ENCODE results near the gene TNFAIP8L3.
A peak's percentile ranks its signal among the peaks of the same experiment; 100 is the strongest.
"Not testable (repeated sequence)": the region's sequence is repeated elsewhere in the genome, so short reads cannot be mapped to it uniquely, and the experiment has no call there.

Gene TNFAIP8L3

DNA sequence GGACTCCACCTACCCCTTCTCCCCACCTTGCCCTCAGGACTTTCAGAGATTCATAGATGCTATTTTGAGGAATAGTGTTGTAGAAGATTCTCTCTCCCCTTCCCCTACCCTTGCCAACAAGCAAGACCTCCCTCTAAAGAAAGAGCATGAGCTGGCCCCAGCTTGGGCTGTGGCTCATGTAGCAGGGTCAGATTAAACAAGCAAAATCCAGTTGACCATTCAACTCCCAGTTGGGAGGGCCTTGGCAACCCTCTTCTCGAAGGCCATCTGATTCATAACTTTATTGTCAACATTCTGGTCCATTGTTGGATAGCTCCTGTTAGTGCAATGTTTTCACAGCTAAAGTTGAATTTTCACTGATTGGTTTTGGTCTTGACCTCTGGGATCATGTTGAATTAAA lies 41.1 kb downstream of the TNFAIP8L3 start:
- Histone ChIP-seq H3K4me3 (ENCODE audit: low read length) (no peak overlapping the region), H3K36me3 (ENCODE audit: insufficient read depth, low read length) (no peaks in the 10 kb centered on the region), H3K27ac (ENCODE audit: low read depth, low read length) (no peak overlapping the region), H3K4me1 (ENCODE audit: insufficient read depth, low read length) (peaks cover 5% of the 10 kb centered on the region; the same call in 1 of the 2 replicates), H3K27me3 (ENCODE audit: insufficient read depth, low read length) (no peaks in the 10 kb centered on the region), H3K9me3 (ENCODE audit: insufficient read depth, low read depth, low read length) (no peaks in the 10 kb centered on the region), H3K9ac (ENCODE audit: low read depth, low read length) (no peak overlapping the region)
- 96% methylated on average over 1 of the region's 1 CpG for WGBS

GRCh38 chr15:51051776-51052175 lies 42.9 kb downstream of the TNFAIP8L3 start:
- H3K27me3 ChIP-seq (ENCODE audit: insufficient read depth, low read length) = no peaks in the 10 kb centered on the region
- H3K4me1 ChIP-seq (ENCODE audit: insufficient read depth, low read length) = peaks cover 5% of the 10 kb centered on the region; the same call in 1 of the 2 replicates
- no peak overlapping the region for H3K27ac ChIP-seq (ENCODE audit: low read depth, low read length)
- no peaks in the 10 kb centered on the region for H3K9me3 ChIP-seq (ENCODE audit: insufficient read depth, low read depth, low read length)
- WGBS = 92% methylated on average over 3 of the region's 3 CpGs
- H3K36me3 ChIP-seq (ENCODE audit: insufficient read depth, low read length) = no peaks in the 10 kb centered on the region
- H3K9ac ChIP-seq (ENCODE audit: low read depth, low read length) = no peak overlapping the region
- no peak overlapping the region for H3K4me3 ChIP-seq (ENCODE audit: low read length)

DNA sequence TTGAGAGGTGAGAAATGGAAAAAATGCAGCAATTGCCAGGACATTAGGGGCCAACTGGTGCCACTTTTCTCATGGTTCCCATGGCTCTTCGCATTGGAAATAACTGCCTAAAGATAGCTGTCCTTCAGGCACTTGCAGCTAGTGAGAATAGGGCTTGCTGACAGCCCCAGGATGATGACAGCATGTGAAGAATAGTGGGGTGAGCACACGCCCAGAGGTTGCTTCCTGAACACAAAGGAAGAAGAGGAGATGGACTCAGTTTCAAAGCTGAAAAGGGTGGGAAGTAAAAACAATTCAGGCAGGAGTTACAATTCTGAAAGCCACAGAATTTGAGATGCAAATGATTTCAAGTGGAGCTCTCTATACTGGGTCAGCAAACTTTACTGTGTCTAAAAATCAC lies 45.6 kb downstream of the TNFAIP8L3 start:
- Histone ChIP-seq H3K4me3 (ENCODE audit: low read length) (no peak overlapping the region), H3K9ac (ENCODE audit: low read depth, low read length) (no peak overlapping the region), H3K4me1 (ENCODE audit: insufficient read depth, low read length) (no peaks in the 10 kb centered on the region), H3K9me3 (ENCODE audit: insufficient read depth, low read depth, low read length) (no peaks in the 10 kb centered on the region), H3K36me3 (ENCODE audit: insufficient read depth, low read length) (no peaks in the 10 kb centered on the region), H3K27ac (ENCODE audit: low read depth, low read length) (no peak overlapping the region), H3K27me3 (ENCODE audit: insufficient read depth, low read length) (no peaks in the 10 kb centered on the region)
- 84% methylated on average over 2 of the region's 2 CpGs for WGBS

- H3K27me3 ChIP-seq (ENCODE audit: insufficient read depth, low read length) = no peaks in the 10 kb centered on the region
These were observed 46.4 kb downstream of the TNFAIP8L3 start for GRCh38 chr15:51048308-51048707.

GRCh38 chr15:51046799-51047449 lies 47.8 kb downstream of the TNFAIP8L3 start:
- no peaks in the 10 kb centered on the region for H3K4me1 ChIP-seq (ENCODE audit: insufficient read depth, low read length)

More at GRCh38 chr15:51048308-51048707, 46.4 kb downstream of the TNFAIP8L3 start:
- no peak overlapping the region for H3K9ac ChIP-seq (ENCODE audit: low read depth, low read length)
- H3K27ac ChIP-seq (ENCODE audit: low read depth, low read length) = no peak overlapping the region
- no peaks in the 10 kb centered on the region for H3K36me3 ChIP-seq (ENCODE audit: insufficient read depth, low read length)
- no peaks in the 10 kb centered on the region for H3K9me3 ChIP-seq (ENCODE audit: insufficient read depth, low read depth, low read length)
- no peak overlapping the region for H3K4me3 ChIP-seq (ENCODE audit: low read length)
- no peaks in the 10 kb centered on the region for H3K4me1 ChIP-seq (ENCODE audit: insufficient read depth, low read length)

GRCh38 chr15:51046016-51046415 lies 48.7 kb downstream of the TNFAIP8L3 start:
- Histone ChIP-seq H3K36me3 (ENCODE audit: insufficient read depth, low read length) (no peaks in the 10 kb centered on the region), H3K4me1 (ENCODE audit: insufficient read depth, low read length) (no peaks in the 10 kb centered on the region), H3K9ac (ENCODE audit: low read depth, low read length) (no peak overlapping the region), H3K9me3 (ENCODE audit: insufficient read depth, low read depth, low read length) (no peaks in the 10 kb centered on the region), H3K27me3 (ENCODE audit: insufficient read depth, low read length) (no peaks in the 10 kb centered on the region), H3K4me3 (ENCODE audit: low read length) (no peak overlapping the region), H3K27ac (ENCODE audit: low read depth, low read length) (no peak overlapping the region)
- WGBS = 98% methylated on average over 2 of the region's 2 CpGs

More at GRCh38 chr15:51046799-51047449, 47.8 kb downstream of the TNFAIP8L3 start:
- WGBS = 88% methylated on average over 3 of the region's 3 CpGs
- Histone ChIP-seq H3K36me3 (ENCODE audit: insufficient read depth, low read length) (no peaks in the 10 kb centered on the region), H3K27ac (ENCODE audit: low read depth, low read length) (no peak overlapping the region), H3K9ac (ENCODE audit: low read depth, low read length) (no peak overlapping the region), H3K4me3 (ENCODE audit: low read length) (no peak overlapping the region), H3K9me3 (ENCODE audit: insufficient read depth, low read depth, low read length) (no peaks in the 10 kb centered on the region), H3K27me3 (ENCODE audit: insufficient read depth, low read length) (no peaks in the 10 kb centered on the region)

DNA sequence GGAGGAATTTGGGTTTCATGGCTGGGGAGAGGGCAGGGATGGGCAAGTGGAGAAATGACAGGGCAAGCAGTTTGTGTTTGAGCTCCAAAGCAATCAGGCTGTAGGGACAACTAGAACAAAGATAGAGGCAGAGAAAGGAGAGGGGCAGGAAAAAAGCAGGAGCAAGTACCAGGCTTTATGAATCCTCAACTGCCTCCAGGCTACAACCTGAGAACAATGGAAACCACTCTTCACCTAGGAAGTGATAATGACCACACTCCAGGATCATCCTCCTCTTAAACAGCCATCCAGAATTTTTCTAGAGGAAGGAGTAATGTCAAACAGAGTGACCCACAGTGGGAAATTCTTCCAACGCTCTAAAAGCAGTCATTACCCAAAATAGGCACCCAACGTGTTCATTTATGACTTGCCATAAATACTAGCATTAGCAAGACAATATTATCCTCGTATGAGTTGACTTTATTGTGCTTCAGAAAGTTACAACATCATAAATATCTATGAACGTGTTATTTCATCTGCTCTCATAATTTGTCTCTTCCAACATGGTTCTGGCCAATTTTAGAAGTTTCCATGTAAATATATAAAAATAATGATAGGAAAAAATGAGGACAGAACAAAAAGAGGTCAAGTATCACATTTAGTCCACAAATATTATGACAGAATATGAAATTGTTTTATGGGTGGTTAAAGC lies 50.5 kb downstream of the TNFAIP8L3 start:
- no peaks in the 10 kb centered on the region for H3K27me3 ChIP-seq (ENCODE audit: insufficient read depth, low read length)
- no peaks in the 10 kb centered on the region for H3K36me3 ChIP-seq (ENCODE audit: insufficient read depth, low read length)
- H3K9ac ChIP-seq (ENCODE audit: low read depth, low read length) = no peak overlapping the region
- no peak overlapping the region for H3K27ac ChIP-seq (ENCODE audit: low read depth, low read length)
- no peaks in the 10 kb centered on the region; the same call in 1 of the 2 replicates for H3K4me1 ChIP-seq (ENCODE audit: insufficient read depth, low read length)
- H3K9me3 ChIP-seq (ENCODE audit: insufficient read depth, low read depth, low read length) = no peaks in the 10 kb centered on the region
- WGBS = 90% methylated on average over 4 of the region's 4 CpGs
- H3K4me3 ChIP-seq (ENCODE audit: low read length) = no peak overlapping the region

DNA sequence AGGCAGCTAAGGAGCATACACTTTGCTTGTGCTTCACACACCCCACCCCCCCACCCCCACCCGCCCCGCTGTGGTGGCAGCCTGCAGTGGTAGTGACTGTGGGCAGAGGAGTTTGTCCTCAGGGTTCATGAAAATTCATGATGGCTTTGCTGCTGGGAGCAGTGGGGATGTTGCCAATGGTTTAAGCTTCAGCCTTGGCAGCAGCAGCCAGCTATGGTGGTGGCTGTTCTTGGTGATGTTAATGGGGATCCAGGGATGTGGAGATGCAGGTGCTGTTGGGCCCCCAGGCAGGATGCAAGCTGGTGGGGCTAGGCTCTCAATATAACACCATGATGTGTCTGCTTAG lies 55.8 kb downstream of the TNFAIP8L3 start:
- WGBS = 100% methylated on average over 2 of the region's 2 CpGs
- no peaks in the 10 kb centered on the region for H3K36me3 ChIP-seq (ENCODE audit: insufficient read depth, low read length)
- H3K27ac ChIP-seq (ENCODE audit: low read depth, low read length) = no peak overlapping the region
- no peaks in the 10 kb centered on the region for H3K27me3 ChIP-seq (ENCODE audit: insufficient read depth, low read length)
- H3K4me3 ChIP-seq (ENCODE audit: low read length) = no peak overlapping the region
- H3K9me3 ChIP-seq (ENCODE audit: insufficient read depth, low read depth, low read length) = no peaks in the 10 kb centered on the region
- H3K9ac ChIP-seq (ENCODE audit: low read depth, low read length) = no peak overlapping the region
- H3K4me1 ChIP-seq (ENCODE audit: insufficient read depth, low read length) = peaks cover 7% of the 10 kb centered on the region; the same call in 1 of the 2 replicates

DNA sequence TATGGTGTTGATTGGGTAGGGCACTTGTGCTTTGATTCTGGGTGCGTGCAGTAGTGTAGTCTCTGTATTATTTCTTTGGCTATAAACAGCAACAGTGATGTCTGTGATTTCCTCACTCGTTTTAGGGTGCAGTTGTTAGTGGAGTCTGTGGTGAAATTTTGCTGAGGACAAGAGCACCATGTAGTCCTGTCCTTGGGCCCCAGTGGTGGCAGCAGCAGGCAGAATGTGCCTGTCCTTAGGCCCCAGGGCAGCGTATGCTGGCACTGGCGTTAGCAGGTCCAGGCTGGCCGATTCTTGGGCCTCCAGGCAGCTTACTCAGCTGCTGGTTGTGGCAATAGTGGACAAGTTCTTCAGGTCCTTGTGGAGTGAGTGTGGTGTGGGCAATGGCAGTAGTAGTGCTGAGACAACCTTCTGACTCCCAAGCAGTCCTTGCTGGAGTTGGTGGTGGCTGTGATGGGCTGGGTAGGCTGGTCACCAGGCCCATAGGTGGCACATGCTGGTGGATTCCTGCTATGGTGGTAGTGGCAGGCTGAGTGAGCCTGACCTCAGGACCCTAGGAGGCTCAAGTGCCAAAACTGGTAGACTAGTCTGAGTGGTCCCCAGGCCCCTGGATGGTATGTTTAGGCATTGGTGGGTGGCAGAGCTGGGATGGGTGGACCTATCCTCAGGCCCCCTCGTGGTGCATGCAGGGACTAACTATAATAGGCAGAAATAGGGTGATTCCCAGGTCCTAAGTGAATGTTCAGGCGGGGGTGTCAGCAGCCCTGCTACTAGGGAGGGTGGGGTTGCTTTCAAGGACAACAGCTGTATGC lies 56.3 kb downstream of the TNFAIP8L3 start:
- H3K36me3 ChIP-seq (ENCODE audit: insufficient read depth, low read length) = no peaks in the 10 kb centered on the region
- no peak overlapping the region for H3K27ac ChIP-seq (ENCODE audit: low read depth, low read length)
- H3K27me3 ChIP-seq (ENCODE audit: insufficient read depth, low read length) = no peaks in the 10 kb centered on the region
- H3K9me3 ChIP-seq (ENCODE audit: insufficient read depth, low read depth, low read length) = no peaks in the 10 kb centered on the region
- H3K4me3 ChIP-seq (ENCODE audit: low read length) = peak overlapping the region; percentile 54
- WGBS = 86% methylated on average over 7 of the region's 7 CpGs
- peaks cover 7% of the 10 kb centered on the region; the same call in 1 of the 2 replicates for H3K4me1 ChIP-seq (ENCODE audit: insufficient read depth, low read length)
- no peak overlapping the region for H3K9ac ChIP-seq (ENCODE audit: low read depth, low read length)

- WGBS = 58% methylated on average over 13 of the region's 13 CpGs
- H3K27me3 ChIP-seq (ENCODE audit: insufficient read depth, low read length); H3K36me3 ChIP-seq (ENCODE audit: insufficient read depth, low read length); H3K4me1 ChIP-seq (ENCODE audit: insufficient read depth, low read length); H3K27ac ChIP-seq (ENCODE audit: low read depth, low read length); H3K9me3 ChIP-seq (ENCODE audit: insufficient read depth, low read depth, low read length): not testable (repeated sequence)
- Histone ChIP-seq H3K4me3 (ENCODE audit: low read length) (peak overlapping the region; percentile 54), H3K9ac (ENCODE audit: low read depth, low read length) (peak overlapping the region; percentile 66)
These were observed 57.2 kb downstream of the TNFAIP8L3 start for GRCh38 chr15:51037474-51037873.

GRCh38 chr15:51030649-51031316 lies 63.9 kb downstream of the TNFAIP8L3 start:
- H3K4me3 ChIP-seq (ENCODE audit: low read length) = no peak overlapping the region
- no peaks in the 10 kb centered on the region for H3K4me1 ChIP-seq (ENCODE audit: insufficient read depth, low read length)
- H3K9ac ChIP-seq (ENCODE audit: low read depth, low read length) = no peak overlapping the region
- H3K27ac ChIP-seq (ENCODE audit: low read depth, low read length) = no peak overlapping the region
- 89% methylated on average over 6 of the region's 6 CpGs for WGBS
- peaks cover 2% of the 10 kb centered on the region; the same call in 1 of the 2 replicates for H3K9me3 ChIP-seq (ENCODE audit: insufficient read depth, low read depth, low read length)
- no peaks in the 10 kb centered on the region for H3K36me3 ChIP-seq (ENCODE audit: insufficient read depth, low read length)
- H3K27me3 ChIP-seq (ENCODE audit: insufficient read depth, low read length) = no peaks in the 10 kb centered on the region

Data from HUES64 (cell line).